ENCODE measurements around the gene BCL3.
A peak's percentile ranks its signal among the peaks of the same experiment; 100 is the strongest.
"Not testable (repeated sequence)": the region's sequence is repeated elsewhere in the genome, so short reads cannot be mapped to it uniquely, and the experiment has no call there.

The BCL3 gene

DNA sequence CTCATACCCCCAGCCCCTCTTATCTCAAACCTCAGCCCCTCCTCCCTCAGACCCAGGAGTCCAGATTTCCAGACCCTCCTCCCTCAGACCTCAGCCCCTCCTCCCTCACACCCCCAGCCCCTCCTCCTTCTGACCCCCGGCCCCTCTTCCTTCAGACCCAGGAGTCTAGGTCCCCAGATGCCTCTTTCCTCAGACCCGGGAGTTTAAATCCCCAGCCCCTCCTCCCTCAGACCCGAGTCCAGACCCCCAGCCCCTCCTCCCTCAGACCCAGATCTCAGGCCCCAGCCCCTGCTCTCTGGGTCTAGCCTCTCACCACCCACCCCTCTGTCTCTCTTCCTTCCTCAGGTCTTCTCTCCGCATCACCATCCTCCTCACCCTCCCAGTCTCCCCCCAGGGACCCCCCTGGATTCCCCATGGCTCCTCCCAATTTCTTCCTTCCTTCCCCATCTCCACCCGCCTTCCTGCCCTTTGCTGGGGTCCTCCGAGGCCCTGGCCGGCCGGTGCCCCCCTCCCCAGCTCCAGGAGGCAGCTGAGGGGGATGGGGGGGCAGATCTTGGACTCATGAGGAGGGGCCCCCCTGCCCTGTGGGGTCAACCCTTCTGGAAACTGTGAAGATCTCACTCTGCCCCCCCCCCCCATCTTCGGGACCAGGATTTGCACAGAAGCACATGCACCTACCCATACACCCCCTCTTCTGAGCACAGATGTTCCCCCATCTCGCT lies 10.7 kb downstream of the BCL3 start:
- no peak for DNase-seq

DNA sequence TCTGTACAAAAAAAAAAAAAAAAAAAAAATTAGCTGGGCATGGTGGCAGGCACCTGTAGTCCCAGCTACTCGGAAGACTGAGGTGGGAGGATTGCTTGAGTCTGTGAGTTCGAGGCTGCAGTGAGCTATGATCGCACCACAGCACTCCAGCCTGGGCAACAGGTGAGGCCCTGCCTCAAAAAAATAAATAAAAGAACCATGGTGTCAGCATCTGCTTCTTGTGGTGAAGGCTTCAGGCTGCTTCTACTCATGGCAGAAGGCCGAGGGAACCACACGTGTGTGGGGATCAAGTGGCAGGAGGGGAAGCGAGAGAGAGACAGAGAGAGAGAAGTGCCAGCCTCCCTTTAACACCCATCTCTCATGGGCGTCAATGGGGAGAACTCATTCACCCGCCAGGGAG lies 13.5 kb downstream of the BCL3 start:
- DNase-seq = no peak

DNA sequence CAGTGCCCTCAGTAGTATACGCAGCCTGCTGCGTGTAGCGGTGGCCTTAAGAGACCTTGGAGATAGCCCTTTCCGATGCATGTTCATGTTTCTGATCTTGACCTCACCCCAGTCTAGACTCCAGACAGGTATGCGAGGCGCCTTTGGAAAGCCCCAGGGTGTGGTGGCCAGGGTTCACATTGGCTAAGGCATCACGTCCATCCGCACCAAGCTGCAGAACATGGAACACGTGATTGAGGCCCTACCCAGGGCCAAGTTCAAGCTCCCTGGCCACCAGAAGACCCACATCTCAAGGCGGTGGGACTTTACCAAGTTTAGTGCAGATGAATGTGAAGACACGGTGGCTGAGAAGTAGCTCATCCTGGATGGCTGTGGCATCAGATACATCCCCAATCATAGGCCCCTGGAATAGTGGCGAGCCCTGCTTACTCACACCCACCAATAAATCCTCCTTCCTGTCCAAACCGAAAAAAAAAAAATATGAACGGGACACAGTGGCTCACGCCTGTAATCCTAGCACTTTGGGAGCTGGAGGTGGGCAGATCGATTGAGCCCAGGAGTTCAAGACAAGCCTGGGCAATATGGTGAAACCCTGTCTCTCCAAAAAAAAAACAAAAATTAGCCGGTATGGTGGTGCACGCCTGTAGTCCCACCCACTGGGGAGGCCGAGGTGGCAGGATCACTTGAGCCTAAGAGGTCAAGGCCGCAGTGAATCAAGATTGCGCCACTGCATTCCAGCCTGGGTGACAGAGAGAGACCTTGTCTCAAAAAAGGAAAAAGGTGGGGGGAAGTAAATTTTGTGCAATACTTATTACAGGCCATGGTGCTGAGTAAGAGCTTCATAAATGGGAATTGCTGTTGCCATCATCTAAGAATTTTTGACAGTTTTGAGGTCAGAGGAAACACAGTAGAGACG lies 16.8 kb downstream of the BCL3 start:
- DNase-seq = no peak

DNA sequence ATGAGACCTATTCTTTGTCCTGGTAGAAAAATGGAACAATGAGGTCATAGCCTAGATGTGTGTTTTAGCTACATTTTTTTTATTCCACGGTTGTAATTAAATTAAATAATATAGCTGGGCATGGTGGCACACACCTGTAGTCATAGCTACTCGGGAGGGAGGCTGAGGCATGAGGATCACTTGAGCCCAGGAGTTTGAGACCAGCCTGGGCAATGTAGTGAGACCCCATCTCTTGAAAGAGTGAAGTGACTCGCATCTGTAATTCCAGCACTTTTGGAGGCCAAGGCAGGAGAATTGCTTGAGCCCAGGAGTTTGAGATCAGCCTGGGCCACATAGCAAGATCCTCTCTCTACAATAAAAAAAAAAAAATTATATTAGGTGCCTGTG lies 17.4 kb downstream of the BCL3 start:
- DNase-seq = no peak

DNA sequence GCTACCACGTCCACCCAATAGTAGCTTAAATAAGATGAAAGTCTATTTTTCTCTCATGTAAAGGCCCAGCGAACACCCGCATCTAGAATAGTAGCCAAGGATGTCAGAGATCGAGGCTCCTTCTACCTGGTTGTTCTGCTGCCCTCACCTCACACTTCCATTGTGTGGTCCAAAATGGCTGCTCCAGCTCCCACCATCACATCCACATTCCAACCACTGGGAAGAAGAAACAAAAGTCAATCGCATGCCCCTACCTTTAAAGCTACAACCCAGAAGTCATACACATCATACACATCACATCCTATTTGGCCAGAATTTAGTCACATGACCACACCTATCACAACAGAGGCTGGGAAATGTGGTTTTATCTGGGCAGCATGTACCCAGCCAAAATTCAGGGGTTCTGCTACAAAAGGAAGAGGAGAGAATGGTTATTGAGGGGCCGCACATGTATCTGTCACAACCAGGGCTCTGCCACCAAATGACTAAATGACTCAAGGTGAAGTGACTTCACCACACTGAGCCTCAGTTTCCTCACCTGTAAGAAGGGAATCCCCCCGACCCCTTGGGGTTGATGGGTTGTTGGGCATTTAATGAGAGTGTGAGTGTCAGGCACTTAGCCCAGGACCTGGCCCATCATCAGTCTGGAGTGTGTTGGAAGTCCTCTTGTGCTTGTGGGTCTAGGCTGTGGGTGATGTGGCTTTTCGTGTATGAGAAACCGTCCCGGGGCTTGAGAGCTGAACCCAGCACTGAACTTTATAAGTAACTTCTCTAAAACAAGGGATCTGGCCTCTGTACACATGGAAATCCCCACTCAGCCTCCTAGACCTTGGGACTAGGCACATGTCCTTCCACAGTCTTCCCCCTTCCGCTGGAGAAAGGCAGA lies 19.0 kb downstream of the BCL3 start:
- no peak for DNase-seq

DNA sequence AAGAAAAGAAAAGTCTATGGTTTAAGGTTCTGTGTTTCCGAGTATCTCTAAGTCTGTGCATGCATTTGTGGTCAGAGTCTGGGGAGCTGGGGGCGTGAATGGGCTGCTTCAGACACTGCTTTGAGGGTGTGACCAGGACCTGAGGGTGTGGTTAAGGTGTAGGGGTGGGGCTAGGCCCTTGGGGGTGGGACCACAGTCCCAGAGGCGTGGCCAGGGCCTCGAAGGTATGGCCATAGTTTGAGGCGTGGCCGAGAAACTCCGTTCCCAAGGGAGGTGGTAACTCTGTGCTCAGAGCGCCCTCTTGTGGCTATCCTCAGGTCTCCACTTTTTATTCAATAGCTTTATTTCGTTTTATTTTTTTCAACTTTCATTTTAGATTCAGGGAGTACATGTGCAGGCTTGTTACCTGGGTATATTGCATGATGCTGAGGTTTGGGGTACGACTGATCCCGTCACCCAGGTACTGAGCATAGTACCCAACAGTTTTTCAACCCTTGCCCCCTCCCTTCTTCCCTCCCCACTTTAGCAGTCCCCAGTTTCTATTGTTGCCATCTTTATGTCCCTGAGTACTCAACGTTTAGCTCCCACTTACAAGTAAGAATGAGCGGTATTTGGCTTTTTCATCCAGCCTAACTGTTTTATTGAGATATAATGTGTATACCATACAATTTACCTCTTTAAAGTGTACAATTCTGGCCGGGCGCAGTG lies 22.2 kb downstream of the BCL3 start:
- peak; percentile 67 for DNase-seq

DNA sequence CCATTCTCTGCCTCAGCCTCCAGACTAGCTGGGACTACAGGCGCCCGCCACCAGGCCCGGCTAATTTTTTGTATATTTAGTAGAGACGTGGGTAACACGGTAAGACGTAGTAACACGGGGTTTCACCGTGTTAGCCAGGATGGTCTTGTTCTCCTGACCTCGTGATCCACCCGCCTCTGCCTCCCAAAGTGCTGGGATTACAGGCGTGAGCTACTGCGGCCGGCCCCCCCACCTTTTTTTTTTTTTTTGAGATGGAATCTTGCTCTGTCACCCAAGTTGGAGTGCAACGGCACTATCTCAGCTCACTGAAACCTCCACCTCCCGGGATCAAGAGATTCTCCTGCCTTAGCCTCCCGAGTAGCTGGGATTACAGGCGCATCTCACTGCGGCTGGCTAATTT lies 23.6 kb downstream of the BCL3 start:
- not testable (repeated sequence) for DNase-seq

DNA sequence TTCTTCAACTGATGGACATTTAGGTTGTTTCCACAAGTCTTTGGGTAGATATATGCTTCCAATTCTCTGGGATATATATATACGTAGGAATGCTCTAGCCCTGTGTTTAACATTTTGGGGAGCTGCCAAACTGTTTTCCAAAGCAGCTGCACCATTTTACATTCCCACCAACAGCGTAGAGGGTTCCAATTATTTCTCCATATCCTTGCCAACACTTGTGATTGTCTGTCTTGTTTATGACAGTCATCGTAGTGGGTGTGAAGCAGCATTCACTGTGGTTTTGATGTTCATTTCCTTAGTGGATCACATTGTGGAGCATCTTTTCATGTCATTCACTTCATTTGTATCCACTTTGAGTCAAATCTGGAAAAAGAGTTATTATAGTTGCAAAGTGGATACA lies 24.5 kb downstream of the BCL3 start:
- no peak for DNase-seq

DNA sequence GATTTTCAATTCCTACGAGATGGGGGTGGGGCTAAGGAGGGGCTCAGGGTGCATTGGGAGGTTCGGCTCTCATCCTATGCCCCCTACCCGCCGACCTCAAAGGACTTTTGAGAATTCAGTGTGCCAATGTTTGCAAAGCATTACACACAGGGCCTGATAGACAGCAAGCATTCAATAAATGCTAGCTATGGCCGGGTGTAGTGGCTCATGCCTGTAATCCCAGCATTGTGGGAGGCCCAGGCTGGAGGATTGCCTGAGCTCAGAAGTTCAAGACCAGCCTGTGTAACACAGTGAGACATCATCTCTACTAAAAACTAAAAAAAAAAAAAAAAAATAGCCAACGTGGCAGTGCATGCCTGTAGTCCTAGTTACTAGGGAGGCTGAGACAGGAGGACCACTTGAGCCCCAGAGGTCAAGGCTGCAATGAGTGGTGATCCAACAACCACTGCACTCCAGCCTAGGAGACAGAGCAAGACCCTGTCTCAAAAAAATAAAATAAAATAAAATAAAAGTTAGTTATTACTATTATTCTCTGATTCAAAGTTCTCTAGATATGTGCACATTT lies 27.2 kb downstream of the BCL3 start:
- no peak for DNase-seq

DNA sequence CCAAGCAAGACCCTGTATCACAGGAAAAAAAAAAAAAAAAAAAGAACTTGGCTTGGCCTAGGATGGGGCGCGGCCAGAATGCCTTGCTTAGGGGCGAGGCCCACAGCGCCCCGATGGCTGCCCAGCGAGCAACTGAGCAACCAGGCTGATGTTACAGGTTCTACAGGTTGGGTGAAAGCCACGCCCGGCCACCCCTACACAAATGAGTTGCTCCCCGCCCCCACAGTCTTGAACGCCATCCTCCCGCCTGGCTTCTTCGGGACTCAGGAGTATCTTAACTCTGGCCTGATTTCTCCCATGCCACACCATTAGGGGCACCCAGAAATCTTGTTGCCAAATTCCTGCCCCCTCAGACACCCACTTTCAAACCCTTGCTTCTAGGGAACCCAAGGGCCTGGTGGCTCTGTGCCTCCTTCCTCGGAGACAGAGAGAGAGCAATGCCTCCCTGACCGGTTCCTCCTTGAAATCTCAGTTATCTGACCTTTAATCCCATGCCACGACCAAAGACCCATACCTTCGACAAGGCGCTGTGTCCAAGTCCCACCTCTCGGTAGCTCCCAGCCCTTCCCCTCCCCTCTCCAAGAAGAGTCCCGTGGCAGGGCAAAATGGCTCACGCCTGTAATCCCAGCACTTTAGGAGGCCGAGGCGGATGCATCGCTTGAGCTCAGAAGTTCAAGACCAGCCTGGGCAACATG lies 28.0 kb downstream of the BCL3 start:
- DNase-seq = no peak

DNA sequence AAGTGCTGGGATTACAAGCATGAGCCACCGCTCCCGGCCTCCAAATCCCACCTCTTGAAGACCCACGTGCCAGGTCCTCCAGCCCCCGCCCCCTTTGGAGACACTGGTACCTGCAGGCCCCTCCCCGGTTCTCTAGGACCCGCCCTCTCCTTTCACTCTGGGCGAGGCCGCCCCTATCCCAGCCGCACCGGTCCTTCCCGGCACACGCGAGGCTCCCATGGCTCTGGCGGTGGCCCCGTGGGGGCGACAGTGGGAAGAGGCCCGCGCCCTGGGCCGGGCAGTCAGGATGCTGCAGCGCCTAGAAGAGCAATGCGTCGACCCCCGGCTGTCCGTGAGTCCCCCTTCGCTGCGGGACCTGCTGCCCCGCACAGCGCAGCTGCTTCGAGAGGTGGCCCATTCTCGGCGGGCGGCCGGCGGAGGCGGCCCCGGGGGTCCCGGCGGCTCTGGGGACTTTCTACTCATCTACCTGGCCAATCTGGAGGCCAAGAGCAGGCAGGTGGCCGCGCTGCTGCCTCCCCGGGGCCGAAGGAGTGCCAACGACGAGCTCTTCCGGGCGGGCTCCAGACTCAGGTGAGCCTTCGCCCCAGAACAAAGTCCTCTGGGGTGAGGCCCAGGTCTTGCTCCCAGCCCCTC lies 29.3 kb downstream of the BCL3 start, which contains the start of gene CBLC:
Gene CBLC (plus strand): TSS at position 176 of the 633 bp plus-strand sequence. CDS start 42 bp downstream, at position 218.
- no peak for DNase-seq

DNA sequence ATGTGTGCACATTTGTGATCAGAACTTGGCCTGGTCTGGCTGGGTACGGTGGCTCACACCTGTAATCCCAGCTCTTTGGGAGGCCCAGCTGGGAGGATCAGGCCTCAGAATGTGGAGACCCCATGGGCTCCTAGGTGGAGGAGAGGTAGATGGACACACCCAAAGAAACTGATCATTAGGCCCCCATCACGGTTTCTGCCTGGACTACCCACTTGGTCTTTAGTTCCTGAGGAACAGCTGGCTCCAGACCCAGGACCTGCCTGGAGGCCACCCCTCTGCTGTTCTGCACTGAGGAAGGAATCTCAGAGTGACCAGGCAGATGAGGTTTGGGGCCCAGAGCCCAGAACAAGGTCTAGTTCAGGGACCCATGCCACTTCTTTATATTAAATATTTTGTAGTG lies 30.6 kb downstream of the BCL3 start:
- DNase-seq = no peak

DNA sequence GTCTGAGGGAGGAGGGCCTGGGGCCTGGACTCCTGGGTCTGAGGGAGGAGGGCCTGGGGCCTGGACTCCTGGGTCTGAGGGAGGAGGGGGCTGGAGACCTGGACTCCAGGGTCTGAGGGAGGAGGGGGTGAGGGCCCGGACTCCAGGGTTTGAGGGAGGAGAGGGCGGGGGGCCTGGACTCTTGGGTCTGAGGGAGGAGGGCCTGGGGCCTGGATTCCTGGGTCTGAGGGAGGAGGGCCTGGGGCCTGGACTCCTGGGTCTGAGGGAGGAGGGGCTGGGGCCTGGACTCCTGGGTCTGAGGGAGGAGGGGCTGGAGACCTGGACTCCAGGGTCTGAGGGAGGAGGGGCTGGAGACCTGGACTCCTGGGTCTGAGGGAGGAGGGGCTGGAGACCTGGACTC lies 33.2 kb downstream of the BCL3 start:
- not testable (repeated sequence) for DNase-seq

DNA sequence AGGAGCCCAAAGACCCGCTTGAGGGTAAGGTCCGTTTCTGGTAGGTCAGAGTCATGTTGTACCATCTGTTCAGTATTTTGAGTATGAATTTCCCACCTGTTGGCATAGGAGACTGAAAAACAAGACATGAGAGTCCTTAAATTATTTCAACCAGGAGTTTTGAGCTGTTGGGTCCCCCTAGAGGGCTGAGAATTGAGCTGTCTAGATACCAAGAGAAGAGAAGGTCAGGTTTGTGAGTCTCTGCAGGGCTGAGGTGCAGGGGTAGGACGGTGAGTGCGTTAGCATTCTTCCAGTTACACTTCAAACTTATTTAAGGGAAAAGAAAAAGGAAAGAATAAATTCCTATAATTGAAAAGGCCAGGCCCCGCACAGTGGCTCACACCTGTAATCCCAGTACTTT lies 34.2 kb downstream of the BCL3 start:
- no peak for DNase-seq

DNA sequence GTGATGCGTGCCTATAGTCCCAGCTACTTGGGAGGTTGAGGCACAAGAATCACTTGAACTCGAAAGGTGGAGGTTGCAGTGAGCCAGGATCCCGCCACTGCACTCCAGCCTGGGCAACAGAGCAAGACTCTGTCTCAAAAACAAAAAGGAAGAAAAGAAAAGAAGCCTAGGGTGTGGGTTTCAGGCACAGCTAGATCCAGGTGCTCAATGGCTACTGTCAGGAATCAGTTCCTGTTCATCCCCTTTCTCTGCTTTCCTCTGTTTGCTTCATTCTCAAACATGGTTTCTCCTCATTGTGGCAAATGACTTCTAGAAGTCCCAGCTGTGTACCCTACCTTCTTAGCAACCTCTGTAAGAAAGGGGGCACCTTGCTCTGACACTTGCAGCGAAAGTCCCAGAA lies 35.0 kb downstream of the BCL3 start:
- no peak for DNase-seq

DNA sequence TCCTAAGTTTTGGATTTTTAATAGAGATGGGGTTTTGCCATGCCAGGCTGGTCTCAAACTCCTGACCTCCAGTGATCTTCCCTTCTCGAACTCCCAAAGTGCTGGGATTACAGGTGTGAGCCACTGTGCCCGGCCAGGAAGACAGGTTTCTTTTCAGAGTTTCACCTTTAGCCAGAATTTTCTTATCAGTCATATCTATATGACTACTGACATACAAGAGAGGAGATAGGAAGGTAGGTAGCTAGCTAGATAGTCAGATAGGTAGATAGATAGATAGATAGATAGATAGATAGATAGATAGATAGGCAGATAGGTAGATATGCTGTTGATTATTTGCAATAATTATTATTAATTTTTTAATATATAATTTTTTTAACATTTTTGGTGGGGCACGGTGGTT lies 36.8 kb downstream of the BCL3 start:
- no peak for DNase-seq

DNA sequence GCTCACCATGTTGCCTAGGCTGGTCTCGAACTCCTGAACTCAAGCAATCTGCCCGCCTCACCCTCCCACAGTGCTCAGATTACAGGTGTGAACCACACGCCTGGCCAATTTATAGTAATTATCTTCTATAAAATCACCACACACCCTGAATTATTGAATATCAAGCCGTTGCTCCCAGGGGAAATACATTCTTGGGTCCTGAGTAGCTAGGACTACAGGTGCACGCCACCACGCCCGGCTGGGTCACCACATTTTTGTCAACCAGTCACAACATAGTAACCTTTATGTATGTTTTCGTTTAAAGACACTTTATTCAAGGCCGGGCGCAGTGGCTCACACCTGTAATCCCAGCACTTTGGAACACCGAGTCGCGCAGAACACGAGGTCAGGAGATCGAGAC lies 37.5 kb downstream of the BCL3 start:
- DNase-seq = no peak

DNA sequence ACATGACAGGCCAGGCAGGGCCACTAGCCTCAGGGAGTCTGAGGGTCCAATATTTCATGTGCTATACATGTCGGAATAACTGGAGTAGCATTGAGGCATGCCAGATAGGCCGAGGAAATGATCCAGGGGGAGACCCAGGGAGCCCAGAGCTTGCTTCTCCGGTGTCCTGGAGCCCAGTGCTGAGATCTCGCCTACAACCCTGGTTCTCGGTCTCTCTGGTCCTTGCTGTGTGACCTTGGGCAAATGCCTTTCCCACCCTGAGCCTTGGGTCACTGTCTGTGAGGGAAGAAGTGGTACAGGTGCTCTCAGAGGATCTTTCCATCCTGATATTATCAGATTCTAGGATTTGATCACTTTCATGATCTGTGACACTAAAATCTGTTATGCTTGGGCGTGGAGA lies 40.5 kb downstream of the BCL3 start:
- no peak for DNase-seq

DNA sequence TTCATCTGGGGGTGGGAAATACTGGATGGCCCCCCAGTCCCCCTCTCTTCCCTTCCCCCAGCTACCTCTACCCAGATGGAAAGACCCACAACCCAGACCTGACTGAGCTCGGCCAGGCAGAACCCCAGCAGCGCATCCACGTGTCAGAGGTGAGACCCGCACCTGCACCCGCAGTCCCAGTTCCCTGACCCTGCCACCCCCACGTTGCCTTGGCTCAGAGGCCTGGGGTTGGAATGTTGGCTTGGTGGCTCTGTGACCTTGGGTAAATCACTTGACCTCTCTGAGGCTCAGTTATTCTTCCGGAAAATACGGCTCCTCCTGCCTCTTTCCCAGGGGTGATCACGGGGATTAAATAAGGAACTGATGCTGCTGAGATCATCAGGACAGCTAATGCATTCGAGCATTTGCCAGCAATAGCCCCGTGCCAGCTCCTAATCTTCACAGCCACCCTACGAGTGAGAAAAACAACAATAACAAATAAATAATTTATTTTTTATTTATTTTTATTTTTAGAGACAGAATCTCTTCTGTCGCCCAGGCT lies 41.5 kb downstream of the BCL3 start:
- DNase-seq = no peak

DNA sequence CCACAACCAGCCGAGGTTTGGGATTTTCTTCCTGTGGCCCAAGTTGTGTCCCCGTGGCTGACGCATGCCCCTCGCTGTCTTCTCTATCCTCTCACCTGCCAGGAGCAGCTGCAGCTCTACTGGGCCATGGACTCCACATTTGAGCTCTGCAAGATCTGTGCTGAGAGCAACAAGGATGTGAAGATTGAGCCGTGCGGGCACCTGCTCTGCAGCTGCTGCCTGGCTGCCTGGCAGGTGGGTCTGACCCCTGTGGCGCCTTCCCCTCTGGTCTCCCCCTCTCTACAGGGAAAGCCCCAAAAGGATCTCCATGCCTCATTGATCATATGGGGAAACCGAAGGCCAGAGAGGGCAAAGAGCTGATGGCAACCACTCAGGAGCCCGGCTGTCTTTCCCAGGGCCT lies 43.8 kb downstream of the BCL3 start:
- no peak for DNase-seq

DNA sequence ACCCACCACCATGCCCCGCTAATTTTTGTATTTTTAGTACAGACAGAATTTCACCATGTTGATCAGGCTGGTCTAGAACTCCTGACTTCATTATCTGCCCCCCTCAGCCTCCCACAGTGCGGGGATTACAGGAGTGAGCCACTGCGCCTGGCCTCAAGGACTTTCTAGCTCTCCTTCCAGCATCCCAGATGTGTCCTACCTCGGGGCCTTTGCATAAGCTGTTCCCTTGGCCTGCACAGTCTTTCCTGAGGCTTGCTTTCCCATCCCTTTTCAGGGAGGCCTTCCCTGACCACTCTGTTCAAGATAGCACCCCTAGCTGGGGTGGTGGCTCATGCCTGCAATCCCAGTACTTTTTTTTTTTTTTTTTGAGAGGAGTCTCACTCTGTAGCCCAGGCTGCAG lies 46.1 kb downstream of the BCL3 start:
- no peak for DNase-seq
